IPS-18c (cell line): ENCODE results near the gene SRL.

Experiments
- H3K4me3 ChIP-seq: 2 replicates; pipeline ENCODE4 v1.7.0; 2013; ENCODE audit warnings: low read depth, mild to moderate bottlenecking, low read length, moderate library complexity; ENCODE audit not compliant: insufficient read depth
- H3K9me3 ChIP-seq: one replicate; pipeline ENCODE4 v1.6.1; 2013; ENCODE audit warnings: mild to moderate bottlenecking, low read length, moderate library complexity; ENCODE audit not compliant: control insufficient read depth, insufficient read depth

Gene SRL

DNA sequence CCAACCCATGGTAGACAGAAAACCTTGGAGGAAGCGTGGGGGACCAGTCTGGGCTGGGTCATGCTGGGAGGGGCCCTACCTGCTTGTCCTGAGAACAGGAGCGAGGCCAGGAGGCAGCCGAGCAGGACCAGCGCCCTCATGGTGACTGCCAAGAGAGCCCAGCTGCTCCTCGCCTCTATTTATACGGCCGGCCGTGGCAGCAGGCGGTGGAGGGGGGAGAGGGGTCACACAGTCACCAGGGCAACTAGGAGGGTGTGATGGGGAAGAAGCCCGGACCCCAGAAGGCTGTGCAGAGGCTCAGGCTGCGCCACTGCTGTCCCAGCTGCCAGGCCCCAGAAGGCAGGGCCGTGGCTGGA, at the start of gene SRL:
Gene SRL (minus strand): TSS at position 153 of the 356 bp plus-strand sequence. CDS start 13 bp downstream, at position 140.
- Histone ChIP-seq H3K4me3 (no peak within 1 kb of the TSS), H3K9me3 (no peaks in the 10 kb centered on the region)

DNA sequence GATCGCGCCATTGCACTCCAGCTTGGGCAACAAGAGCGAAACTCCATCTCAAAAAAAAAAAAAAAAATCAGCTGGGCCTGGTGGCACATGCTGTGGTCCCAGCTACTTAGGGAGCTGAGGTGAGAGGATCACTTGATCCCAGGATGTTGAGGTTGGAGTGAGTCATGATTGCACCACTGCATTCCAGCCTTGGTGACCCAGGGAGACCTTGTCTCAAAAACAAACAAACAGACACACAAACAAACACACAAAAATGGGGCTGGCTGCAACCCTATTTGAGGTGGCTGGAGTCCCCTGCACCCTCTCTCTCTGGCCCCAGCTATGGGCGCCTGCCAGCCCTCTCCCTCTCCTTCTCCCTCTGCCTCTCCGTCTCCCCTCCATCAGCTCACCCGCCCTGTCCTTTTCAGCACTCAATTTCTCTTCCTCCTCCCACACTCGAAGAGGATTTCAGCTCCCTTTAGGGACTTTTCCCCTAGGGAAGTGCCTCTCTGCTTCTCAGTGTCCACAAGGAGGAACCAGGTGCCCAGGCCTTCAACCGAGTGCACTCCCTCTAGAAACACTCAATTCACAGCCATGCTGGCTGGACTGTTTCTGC, 48.5 kb upstream of the SRL start:
- Histone ChIP-seq H3K4me3 (no peak overlapping the region), H3K9me3 (no peaks in the 10 kb centered on the region)

DNA sequence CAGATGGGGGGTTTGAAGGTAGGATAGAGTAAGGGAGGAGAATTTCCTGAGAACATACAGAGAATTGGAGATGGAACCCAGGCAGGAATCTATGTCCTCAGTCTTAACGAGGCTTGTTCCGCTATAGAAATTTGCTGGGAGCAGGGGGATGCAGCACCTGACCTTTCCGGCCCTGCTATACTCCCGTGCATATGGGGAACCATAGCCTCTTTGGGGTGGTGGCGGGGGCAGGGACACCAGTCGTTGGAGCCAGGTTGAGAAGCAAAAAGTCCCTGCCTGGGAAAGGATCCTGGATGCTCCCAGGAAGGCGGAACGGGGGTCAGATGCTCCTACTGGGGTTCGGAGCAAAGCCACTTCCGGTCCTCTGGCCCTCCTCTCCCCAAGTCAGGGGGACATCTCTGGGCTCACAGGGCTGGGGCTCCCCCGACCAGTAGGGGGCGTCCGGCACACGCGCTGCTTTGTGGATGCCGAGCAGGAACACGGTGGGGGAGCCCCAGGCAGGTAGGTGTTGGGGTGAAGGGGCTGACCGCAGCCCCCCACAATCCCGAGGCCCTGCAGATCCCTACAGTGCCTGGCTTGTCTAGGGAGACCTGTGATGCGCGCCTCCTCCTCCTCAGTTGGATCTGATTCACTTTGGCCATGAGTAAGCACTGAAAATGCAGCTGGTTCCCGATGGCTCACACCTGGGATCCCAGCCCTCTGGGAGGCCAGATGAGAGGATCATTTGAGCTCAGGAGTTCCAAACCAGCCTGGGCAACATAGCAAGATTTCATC, 46.5 kb upstream of the SRL start:
- H3K9me3 ChIP-seq, result no peaks in the 10 kb centered on the region
- H3K4me3 ChIP-seq, result no peak overlapping the region

DNA sequence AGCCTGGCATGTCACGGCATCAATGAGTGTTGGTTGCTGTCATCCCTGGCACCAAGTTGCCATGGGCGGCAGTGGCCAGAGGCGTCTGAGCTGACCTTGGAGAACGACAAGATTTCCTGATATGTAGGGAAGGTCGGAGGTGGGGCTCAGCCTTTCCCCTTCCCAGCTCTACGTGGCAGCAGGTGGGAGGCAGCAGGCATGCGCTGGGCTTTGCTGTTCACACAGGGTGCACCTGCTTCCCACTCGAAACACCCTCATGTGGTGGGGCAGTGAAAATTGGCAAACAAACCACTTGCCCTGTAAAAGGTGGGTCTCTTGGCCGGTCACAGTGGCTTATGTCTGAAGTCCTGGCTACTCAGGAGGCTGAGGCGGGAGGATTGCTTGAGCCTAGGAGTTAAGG, 43.3 kb upstream of the SRL start:
- no peak overlapping the region for H3K4me3 ChIP-seq
- H3K9me3 ChIP-seq, result peaks cover 5% of the 10 kb centered on the region

DNA sequence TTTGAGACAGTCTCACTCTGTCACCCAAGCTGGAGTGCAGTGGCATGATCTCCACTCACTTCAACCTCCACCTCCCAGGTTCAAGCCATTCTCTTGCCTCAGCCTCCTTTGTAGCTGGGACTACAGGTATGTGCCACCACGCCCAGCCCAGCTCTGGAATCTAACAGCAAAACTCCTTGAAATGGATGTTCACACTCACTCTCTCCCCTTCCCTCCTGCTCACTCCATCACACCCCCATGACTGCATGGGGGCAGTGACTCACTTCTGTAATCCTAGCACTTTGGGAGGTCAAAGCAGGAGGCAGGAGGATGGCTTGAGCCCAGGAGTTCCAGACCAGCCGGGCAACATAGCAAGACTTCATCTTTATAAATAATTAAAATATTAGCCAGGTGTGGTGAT, 42.1 kb upstream of the SRL start:
- no peak overlapping the region for H3K4me3 ChIP-seq
- peaks cover 5% of the 10 kb centered on the region for H3K9me3 ChIP-seq

DNA sequence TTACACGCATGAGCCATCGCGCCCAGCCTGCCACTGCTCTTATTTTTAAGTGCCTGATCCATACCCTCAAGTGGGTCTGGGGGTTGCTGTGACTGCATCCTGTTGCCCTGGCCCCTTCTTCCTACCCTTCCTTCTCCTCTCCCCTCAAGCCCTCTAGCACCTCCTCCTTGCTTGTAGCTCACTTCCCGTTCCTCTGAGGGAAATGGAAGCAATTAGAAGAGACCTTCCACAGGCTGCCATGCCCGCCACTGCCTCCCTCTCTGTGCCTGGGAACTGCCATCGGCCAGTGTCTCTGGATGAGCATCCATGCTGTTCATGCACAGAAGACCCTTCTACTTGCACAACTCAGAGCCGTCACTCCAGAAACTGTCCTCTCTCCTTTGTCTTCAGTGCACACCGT, 41.6 kb upstream of the SRL start:
- no peak overlapping the region; the same call in 1 of the 2 replicates for H3K4me3 ChIP-seq

DNA sequence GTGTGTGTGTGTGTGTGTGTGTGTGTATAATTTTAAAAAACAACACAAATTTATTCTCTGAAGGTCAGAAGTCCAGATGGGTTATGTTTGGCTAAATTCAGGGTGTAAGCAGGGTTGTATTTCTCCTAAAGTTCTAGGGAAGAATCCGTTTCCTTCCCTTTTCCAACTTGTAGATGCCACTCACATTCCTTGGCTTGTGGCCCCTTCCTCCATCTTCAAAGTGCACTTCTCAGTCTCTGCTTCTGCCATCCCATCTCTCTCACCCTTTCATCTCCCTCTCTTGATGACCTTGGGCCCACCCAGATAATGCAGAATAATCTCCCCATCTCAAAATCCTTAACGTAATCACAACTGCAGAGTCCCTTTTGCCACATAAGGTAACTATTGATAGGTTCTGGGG, 38.7 kb upstream of the SRL start:
- Histone ChIP-seq H3K4me3 (peak overlapping the region; percentile 15; the same call in 1 of the 2 replicates), H3K9me3 (peaks cover 5% of the 10 kb centered on the region)

More for the DNA sequence above, 41.6 kb upstream of the SRL start:
- H3K9me3 ChIP-seq, result peaks cover 5% of the 10 kb centered on the region

DNA sequence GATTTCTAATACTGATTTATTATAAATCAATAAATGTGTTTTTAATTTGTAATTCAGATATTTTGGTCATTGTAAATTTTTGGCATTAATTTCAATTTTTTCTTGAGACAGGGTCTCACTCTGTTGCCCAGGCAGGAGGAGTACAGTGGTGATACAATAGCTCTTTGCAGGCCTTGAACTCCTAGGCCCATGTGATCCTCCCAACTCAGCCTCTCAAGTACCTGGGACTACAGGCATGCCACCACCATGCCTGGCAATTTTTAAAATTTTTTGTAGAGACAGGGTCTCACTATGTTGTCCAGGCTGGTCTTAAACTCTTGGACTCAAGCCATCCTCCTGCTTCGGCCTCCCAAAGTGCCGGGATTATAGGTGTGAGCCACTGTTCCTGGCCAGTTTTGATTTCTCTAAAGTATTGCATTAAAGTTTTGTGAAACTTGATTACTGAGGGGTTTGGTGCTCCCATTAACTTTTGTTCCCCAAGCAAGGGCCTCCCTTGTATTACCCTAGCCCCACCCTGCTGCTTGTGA, 36.2 kb upstream of the SRL start:
- H3K4me3 ChIP-seq, result no peak overlapping the region
- peaks cover 5% of the 10 kb centered on the region for H3K9me3 ChIP-seq

DNA sequence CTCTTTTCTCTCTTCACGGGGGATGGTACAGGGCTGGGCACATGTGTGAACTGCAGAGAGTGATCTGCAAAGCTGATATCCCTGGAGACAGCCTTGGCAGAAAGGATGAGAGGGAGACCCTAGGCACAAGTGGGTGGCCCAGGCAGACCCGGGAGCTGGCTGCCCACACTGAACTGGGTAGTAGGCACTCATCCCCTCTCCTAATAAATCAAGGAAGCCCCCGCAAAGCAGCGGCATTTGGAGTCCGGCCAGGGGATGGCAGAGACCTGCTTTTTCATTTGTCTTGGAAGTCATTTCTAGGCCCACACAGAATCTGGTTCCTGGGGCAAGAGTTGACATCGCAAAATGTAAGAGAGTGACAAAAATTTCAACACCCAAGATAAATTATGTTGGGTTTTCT, 34.0 kb upstream of the SRL start:
- peaks cover 3% of the 10 kb centered on the region for H3K9me3 ChIP-seq

DNA sequence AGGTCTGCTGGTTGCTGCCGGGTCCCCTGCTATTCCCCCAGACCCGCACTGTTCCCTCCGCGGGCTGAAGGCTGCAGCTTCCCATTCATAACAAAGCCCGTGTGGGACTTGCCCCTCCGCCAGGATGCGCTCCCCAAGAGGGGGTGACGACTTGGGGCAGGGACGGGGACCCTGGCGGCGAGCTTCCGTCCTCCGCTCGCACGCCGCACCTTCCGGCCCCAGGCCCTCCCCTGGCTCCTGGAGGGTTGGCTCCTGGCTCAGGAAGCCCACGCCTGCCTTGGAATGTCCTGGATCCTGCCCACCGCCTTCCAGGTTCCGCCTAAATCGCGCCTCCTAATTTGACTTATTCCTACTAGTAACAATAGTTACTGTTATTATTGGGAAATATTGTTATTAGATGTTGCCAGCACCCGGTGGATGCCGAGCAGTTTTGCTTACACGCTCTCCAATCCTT, 32.0 kb upstream of the SRL start:
- H3K9me3 ChIP-seq, result no peaks in the 10 kb centered on the region
- H3K4me3 ChIP-seq, result peak overlapping the region; percentile 79

More for the DNA sequence above, 34.0 kb upstream of the SRL start:
- H3K4me3 ChIP-seq, result no peak overlapping the region

DNA sequence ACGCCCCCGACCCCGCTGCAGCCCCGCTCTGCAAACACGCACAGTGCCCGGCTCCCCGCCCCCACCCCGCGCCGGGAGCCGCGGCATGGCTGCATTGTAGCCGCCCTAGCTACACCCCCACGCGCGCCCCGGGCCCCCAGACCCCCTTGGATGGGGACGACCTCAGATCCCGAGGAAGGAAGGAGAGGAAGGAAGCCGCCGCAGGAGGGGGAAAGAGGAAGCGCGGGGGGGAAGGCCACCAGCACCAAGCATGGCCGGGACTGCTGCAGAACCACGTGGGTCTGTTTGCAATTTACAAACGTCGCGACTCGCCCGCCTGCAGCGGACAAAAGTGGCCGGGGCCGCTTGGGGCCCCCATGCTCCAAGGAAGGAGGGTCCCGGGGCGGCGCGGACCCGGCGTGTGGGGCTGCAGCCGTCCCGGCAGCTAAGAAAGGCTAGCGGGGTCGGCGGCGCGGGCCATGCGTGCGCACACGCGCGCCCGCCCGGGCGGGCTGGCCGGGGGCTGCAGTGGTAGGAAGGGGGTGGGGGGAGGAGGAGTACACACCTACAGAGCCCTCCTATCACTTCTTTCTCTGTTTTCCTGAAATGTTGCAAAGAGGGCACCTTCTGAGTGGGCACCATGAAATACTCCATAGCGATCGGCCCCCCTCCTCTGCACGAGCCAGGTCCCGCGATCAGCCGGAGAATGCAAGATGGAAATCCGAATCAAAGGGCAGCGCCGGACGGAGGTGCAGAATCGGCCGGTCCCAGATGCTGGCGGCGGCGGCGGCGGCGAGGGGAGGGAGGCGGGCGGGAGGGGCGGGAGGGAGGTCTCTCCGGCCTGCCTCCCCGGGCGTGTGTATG, 30.5 kb upstream of the SRL start:
- Histone ChIP-seq H3K9me3 (no peaks in the 10 kb centered on the region), H3K4me3 (peak overlapping the region; percentile 74)

DNA sequence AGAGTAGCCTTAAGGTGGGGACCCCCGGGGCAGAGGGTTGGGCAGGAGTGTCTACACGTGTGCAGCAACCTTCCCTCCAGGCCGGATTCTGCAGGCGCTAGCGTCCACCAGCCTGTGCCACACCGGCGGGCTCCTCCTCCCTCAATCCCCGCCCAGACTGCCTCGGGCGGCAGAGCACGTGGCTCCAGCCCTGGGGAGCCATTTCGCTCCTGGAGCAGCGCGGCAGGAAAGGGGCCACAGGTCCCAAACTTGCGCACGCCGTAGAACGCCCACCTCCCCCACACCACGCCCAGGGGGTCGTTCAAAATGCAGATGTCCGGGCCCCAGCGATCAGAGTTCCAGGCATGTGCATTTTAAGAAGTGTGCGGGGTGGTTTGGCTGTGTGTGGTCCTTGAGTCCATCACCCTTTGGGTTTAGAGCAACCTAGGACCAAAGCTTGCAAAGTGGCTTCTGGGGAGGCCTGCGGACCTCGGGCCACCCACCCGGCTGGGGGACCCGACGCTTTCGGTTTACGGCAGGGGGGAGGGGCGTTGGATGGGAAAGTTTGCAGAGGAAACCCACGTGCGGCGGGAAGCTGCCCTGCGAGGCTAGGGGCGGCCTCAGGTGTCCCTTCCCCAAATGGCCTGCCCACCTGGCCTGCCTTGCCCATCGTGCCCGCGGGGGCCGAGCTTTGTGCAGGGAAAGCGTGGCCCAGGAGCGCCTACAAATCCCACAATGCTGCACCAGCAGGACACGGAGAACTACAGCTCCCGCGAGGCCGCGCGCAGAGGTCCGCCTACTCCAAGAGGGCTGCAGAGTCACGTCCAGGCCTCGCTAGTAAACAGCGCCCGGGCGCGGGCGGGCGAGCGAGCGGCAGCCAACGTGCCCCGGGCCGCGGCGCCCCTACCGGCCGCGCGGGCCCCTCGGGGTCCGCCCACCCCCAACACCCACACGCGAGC, 29.6 kb upstream of the SRL start:
- H3K4me3 ChIP-seq, result peak overlapping the region; percentile 74
- H3K9me3 ChIP-seq, result no peaks in the 10 kb centered on the region

DNA sequence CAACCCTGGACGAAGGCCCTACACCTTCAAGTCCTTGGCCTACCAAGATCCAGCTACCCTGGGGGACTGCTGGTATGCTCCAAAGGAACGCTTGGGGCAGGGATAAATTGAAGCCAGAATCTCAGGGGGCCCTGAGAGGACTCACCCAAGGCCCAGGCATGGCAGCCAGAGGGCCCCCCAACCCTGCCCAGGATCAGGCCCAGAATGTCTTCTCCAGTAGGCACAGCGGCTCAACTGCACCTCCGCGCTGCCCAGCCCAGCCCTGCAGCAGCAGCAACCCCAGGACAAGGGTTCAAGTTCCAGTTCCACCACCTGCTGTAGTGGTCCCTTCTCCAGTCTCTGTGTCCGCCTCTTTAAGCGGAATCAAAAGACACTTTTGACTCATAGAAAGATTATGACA, 28.7 kb upstream of the SRL start:
- Histone ChIP-seq H3K9me3 (no peaks in the 10 kb centered on the region), H3K4me3 (peak overlapping the region; percentile 74)

DNA sequence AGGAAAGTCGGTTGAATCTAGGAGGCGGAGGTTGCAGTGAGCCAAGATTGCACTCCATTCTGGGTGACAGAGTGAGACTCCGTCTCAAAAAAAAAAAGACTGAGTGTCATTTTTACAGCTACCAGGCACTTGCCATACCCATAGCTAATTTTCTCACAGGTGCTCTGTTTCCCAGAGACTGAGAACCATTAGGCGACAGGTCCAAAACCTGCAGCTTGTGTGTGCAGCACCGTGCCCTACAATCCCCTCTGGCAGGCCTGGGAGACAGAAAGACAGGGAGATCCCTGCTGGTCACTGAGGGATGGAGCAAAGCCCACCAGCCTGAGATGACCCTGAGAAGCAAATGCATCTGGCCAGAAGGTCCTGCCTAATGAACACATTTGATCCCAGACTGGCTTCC, 28.2 kb upstream of the SRL start:
- H3K9me3 ChIP-seq, result no peaks in the 10 kb centered on the region
- H3K4me3 ChIP-seq, result no peak overlapping the region

DNA sequence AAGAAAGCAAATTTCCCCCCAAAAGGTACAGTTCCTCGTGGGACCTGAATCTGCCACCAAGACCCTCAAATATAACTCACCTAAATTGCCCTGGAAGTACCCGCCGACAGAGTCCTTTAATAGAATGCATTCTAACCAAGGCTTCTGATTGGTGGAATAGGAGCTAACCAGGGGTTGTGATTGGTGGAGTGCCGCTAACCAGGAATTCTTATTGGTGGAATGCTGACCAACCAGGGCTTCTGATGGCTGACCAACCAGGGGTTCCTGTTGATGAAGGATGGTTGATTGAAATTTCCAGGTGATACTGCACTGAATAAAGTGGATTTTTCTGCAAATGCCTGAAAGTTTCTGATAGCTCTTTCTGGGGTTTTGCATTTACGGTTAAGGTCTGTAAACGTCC, 24.5 kb upstream of the SRL start:
- no peak overlapping the region for H3K4me3 ChIP-seq

DNA sequence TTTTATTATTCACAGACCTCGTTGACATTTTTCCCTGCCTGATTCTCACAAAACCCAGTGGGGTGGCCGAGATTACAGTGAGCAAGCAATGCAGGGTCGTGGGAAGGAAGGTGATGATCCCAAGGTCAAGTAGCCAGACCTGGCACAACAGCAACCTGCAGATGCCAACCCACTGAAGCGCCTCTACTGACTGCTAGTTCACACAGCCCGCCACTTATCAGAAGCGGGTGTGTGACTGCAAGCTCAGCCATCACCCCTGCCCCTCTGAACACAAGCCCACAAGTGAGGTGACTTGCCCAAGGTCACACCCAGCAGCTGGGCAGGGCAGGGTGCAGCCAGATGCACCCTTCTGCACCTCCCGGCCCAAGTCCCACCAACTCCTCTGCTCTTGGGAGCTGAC, 23.8 kb upstream of the SRL start:
- no peaks in the 10 kb centered on the region for H3K9me3 ChIP-seq
- no peak overlapping the region for H3K4me3 ChIP-seq

More for the DNA sequence above, 24.5 kb upstream of the SRL start:
- H3K9me3 ChIP-seq, result no peaks in the 10 kb centered on the region

DNA sequence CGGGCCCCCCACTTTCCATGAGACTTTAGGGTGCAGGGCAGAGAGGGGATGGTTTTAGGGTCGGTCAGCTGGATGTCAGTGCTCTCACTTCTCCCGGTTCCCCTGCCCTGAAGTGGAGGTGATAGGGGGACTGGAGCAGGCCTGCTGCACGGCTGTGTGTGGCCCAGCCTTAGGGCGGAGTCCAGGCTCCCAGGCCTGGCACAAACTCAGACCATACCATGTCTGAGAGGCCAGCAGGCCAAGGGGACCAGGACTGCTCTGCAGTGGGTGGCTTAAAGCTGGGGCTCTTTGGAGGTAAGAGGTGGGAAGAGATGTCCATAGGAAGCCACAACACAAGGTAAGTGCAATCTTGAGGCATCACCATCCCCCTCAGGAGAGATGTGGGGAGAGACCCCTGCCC, 22.7 kb upstream of the SRL start:
- Histone ChIP-seq H3K9me3 (no peaks in the 10 kb centered on the region), H3K4me3 (no peak overlapping the region)
